Right kidney (tissue), 1 donor: ENCODE results near the gene SRXN1.
"Not testable (repeated sequence)": the region's sequence is repeated elsewhere in the genome, so short reads cannot be mapped to it uniquely, and the experiment has no call there.

ENCODE experiments used
- DNase-seq: peaks from one replicate; pipeline ENCODE4 v3.0.0-alpha.2; 2016

SRXN1 gene

GRCh38 chr20:655726-656624, 3.0 kb upstream of the SRXN1 start:
- no peak for DNase-seq

GRCh38 chr20:654417-654750, 1.4 kb upstream of the SRXN1 start:
- DNase-seq: no peak

- DNase-seq: peak; percentile 57
Observed at GRCh38 chr20:653590-654416, 803 bp upstream of the SRXN1 start.

- DNase-seq: no peak
Observed at GRCh38 chr20:652615-653109, 338 bp downstream of the SRXN1 start.

GRCh38 chr20:651713-652614, 1.0 kb downstream of the SRXN1 start:
- no peak for DNase-seq

- no peak for DNase-seq
Observed at GRCh38 chr20:650954-651353, 2.0 kb downstream of the SRXN1 start.

- no peak for DNase-seq
Observed at GRCh38 chr20:650281-650680, 2.7 kb downstream of the SRXN1 start.

GRCh38 chr20:647479-648019, 5.5 kb downstream of the SRXN1 start:
- no peak for DNase-seq

- DNase-seq: no peak
Observed at GRCh38 chr20:646868-647233, 6.1 kb downstream of the SRXN1 start.

GRCh38 chr20:646107-646867, 6.7 kb downstream of the SRXN1 start:
- no peak for DNase-seq

GRCh38 chr20:645318-646106, 7.5 kb downstream of the SRXN1 start:
- DNase-seq: peak; percentile 68

GRCh38 chr20:644692-645317, 8.2 kb downstream of the SRXN1 start:
- no peak for DNase-seq

GRCh38 chr20:642398-643174, 10.4 kb downstream of the SRXN1 start:
- peak; percentile 58 for DNase-seq

- not testable (repeated sequence) for DNase-seq
Observed at GRCh38 chr20:642013-642397, 11.0 kb downstream of the SRXN1 start.

- no peak for DNase-seq
Observed at GRCh38 chr20:641516-641875, 11.5 kb downstream of the SRXN1 start.

GRCh38 chr20:640674-641515, 12.1 kb downstream of the SRXN1 start:
- DNase-seq: no peak

- DNase-seq: no peak
Observed at GRCh38 chr20:638579-638978, 14.4 kb downstream of the SRXN1 start.

GRCh38 chr20:637559-637958, 15.4 kb downstream of the SRXN1 start:
- no peak for DNase-seq
